ENCODE measurements around the gene SLC25A21.

DNA sequence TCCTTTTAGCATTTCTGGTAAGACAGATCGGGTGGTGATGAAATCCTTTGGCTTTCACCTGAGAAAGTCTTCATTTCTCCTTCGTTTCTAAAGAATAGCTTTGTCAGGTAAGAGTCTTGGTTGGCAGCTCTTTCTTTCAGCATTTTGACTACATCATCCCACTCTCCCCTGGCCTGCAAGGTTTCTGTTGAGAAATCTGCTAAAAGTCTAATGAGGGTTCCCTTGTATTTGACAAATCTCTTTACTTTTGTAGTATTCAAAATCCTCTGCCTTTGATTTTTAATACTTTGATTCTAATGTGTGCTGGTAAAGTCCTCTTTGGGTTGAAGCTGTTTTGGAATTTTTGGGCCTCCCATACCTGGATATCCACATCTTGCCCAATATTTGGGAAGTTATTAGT, 390.5 kb downstream of the SLC25A21 start:
- TF ChIP-seq, protein P1, sequence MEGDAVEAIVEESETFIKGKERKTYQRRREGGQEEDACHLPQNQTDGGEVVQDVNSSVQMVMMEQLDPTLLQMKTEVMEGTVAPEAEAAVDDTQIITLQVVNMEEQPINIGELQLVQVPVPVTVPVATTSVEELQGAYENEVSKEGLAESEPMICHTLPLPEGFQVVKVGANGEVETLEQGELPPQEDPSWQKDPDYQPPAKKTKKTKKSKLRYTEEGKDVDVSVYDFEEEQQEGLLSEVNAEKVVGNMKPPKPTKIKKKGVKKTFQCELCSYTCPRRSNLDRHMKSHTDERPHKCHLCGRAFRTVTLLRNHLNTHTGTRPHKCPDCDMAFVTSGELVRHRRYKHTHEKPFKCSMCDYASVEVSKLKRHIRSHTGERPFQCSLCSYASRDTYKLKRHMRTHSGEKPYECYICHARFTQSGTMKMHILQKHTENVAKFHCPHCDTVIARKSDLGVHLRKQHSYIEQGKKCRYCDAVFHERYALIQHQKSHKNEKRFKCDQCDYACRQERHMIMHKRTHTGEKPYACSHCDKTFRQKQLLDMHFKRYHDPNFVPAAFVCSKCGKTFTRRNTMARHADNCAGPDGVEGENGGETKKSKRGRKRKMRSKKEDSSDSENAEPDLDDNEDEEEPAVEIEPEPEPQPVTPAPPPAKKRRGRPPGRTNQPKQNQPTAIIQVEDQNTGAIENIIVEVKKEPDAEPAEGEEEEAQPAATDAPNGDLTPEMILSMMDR (IDR thresholded peaks at IDR 0.05) = no peak
- TF ChIP-seq POLR2A (IDR thresholded peaks at IDR 0.05) (no peak), POLR2AphosphoS5 (IDR thresholded peaks at IDR 0.05) (no peak), EP300 (IDR thresholded peaks at IDR 0.05; ENCODE audit: low read depth) (no peak)
